NCI-H345 treated with DMSO at 0.1 percent for 48 hours (cell line): ENCODE data around the gene AP2A1.
A peak's percentile ranks its signal among the peaks of the same experiment; 100 is the strongest.

ENCODE experiments used
- DNase-seq: peaks from one replicate; lab custom pipeline; 2025; ENCODE audit not compliant: unreplicated experiment; lab: John Stamatoyannopoulos, UW

The AP2A1 gene

DNA sequence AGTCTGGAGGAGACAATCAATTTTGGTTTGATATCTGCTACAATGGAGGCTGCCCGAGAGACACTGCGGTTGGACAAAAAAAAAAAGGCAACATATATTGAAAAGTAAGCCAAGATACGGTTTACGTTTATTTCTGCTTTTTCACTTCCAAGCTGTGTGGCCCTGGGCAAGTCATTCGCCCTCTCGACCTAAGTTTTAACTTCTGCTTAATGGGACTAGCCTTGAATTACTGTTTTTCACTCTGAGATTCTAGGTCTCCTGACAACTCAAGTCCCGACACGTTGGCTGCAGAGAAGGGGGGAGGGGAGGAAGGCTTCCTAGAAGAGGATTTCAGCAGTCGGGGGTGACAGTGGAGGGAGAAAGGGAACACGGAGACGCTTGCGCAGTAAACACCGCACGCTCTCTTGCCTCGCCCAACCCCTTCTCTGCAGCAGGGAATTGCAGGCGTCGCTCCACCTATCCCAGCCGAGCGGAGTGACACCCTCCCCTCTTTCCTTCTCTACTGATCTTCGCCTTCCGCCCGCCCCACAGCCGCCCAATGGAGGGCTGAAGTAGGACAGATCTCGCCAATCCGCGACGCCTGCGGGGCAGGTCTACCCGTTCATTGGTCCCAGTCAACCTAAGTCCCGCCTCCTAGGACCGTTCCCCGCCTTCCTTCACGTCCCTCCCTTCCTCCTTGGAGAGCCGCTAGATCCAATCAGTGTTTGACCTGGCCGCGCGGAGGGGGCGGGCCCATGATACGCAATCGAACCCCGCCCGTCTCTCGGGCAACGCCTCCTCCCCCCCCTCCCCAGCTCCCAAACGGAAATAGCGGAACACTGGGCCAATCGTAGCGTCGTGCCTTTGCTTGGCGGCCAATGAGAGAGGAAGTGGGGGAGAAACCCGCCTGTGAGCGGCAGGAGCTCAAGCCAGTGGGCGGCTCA is 533 bp upstream of the AP2A1 start:
- DNase-seq: peak; percentile 98

DNA sequence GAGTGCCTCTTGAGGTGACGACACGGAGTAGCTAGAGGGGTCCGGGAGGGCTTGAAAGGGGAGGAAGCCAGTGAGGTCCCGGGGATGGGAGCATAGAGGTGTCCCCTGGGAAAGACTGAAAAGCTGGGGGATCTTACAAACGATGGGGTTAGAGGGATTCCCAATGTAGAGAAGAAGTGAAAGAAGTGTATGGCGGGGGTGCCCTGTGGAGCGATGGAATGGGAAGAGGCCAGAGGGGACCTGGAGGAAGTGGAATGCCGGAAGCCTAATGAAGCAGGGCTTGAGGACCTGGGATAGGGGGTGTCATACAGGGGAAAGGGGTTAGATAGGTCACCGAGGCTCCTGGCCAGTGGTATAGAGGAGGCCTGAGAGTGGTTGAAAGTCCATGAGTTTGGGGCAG is 580 bp downstream of the AP2A1 start:
- DNase-seq: no peak

DNA sequence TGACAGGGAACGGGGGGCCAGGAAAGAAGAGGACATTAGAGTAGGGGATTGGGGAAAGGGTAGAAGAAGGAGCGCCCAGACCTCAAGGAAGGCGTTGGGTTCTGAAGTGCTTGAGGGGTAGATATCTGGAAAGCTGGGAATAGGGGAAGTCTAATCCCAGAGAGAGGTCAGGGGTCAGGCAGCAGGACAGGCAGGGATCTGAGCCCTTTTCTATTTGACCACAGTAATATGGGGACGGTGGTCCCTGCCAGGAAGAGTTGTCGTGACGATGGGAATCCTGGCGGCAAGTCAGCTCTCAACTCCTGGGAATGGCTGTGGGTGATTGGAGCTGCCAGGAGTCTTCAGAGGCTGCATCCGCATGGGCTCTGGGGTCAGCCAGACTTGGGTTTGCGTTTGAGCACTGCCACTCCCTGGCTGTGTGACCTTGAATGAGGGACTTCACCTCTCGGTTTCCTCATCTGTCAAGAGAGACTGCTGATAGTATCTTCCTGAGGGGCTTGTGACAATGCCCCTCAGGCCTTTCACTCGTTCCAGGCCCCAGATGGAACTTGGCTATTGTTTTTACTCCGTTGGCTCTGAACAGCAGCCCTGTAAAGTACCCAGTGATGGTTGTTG is 1.3 kb downstream of the AP2A1 start:
- no peak for DNase-seq

- DNase-seq: no peak
Observed at GRCh38 chr19:49770529-49770928, 3.7 kb downstream of the AP2A1 start.

DNA sequence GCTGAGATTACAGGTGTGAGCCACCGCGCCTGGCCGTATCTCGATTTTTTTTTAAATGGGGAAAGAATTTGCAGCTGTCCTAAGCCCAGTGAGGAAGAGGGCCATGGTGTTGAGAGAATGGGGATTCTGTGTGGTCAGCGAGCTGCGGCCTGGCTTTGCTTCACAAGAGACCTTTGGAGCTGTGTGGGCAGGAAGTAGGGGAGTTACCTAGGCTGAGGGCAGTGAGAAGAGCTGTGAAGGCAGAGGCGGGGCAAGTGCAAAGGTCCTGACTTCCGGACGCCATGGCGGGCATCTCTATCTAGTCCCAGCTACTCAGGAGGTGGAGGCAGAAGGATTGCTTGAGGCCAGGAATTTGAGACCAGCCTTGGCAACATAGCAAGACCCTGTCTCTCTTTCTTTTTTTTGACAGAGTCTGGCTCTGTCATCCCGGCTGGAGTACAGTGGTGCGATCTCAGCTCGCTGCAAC is 4.9 kb downstream of the AP2A1 start:
- no peak for DNase-seq

DNA sequence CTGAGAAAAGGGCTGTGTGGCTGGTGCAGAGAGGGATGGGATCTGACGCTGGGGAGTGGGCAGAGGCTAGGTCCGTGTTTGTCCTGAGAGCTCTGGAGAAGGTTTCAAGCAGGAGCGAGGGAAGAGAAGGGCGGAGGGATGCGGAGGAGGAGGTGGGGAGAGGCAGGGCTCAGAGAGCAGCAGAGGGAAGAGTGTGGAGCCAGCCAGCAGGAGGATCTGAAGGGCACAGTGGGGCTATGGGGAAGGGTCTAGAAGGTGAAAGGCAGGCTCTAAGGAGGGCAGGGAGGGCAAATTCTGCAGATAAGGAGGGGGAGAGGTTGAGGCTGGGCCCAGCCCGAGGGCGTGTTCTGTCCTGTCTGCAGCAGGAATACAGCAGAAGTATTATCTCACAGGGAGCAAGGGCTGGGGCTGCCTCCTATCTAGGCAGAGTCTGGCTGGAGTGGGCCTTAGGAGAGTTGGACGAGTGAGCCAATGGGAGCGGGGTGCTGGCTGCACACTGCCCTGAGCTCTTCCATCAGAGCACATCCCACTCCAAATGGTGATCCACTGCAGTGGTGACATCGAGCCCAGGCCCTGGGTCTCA is 6.1 kb downstream of the AP2A1 start:
- DNase-seq: no peak

DNA sequence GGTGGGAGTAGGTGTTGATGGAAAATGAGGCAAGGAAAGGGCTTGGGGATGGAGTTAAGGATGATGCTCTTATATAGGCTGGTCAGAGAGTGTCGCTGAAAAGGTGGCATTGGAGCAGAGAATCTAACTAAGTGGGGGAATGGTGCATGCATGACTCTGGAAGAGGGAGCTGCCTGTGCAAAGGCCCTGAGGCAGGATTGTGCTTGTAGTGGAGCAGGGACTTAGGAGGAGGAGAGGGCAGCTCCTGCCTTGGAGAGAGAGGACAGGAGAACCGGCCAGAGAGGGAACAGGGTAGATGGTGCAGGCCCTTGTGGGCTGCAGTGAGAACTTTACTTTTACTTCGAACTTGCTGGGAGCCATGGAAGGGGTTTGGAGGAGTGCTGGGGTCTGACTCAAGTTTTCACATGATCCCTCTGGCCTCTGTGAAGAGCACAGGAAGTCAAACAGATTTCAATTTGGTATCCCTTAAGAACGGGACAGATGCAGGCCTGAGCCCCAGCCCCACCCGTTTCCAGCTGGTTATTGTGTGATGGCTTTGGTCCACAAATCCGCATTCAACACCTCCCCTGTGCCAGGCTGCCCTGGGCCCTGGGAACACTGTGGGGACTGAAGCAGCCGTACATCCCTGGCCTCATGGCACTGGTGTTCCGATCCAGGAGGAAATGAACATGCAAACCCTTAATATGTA is 7.0 kb downstream of the AP2A1 start:
- DNase-seq: no peak

- DNase-seq: no peak
Observed at GRCh38 chr19:49774969-49775368, 8.2 kb downstream of the AP2A1 start.

GRCh38 chr19:49775742-49776370 is 9.1 kb downstream of the AP2A1 start:
- no peak for DNase-seq

GRCh38 chr19:49776371-49776764 is 9.6 kb downstream of the AP2A1 start:
- no peak for DNase-seq

- no peak for DNase-seq
Observed at GRCh38 chr19:49779731-49780555, 13.1 kb downstream of the AP2A1 start.

DNA sequence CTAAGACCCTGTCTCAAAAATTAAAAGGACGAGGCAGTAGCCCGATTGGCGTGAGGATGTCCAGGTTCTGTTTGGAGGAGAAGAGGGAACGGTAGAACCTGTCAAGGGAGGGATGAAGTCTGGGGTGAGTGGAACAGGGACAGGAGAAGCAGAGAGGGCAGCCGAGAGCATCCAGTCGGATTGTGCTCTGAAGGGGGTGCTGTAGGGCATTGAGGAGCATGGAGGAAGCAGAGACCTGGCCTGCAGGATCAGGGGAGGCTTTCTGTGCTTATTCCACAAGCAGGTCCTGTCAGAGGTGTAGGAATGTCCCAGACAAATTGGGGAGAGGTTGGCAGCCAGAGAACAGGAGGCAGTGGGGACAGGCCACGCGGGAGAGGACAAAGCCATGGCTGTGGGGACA is 14.1 kb downstream of the AP2A1 start:
- no peak for DNase-seq

GRCh38 chr19:49781394-49781793 is 14.6 kb downstream of the AP2A1 start:
- no peak for DNase-seq

GRCh38 chr19:49782515-49782914 is 15.7 kb downstream of the AP2A1 start:
- no peak for DNase-seq

DNA sequence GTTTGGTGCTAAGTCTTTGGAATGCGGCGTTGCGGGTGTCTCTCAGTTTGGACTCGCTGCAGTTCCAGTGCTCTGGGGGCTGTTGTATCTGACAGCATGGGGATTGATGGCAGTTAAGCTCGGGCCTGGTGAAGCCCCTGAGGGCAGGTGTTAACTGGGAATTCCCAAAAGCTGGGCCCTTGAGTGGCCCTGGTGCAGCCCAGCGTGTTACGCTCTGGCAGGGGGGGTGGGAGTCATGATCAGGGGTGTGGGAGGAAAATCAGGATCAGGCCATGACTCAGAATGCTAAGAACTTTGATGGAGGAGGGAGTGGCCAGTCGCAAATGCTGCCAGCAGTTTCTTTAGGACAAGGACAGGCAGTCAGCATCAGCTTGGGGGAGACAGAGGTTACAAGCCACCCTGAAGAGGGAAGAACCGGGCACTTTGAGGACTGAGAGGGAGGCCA is 19.6 kb downstream of the AP2A1 start:
- DNase-seq: no peak

DNA sequence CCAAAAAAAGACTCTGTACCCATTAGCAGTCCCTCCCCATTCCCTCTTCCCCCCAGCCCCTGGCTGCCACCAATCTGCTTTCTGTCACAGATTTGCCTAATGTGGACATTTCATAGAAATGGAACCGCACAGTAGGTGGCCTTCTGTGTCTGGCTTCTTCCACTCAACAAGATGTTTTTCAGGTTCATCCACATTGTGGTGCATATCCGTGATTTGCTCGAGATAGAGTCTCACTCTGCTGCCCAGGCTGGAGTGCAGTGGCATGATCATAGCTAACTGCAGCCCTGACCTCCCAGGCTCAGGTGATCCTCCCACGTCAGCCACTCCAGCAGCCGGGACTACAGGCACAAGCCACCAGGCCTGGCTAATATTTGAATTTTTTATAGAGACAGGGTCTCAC is 20.9 kb downstream of the AP2A1 start:
- DNase-seq: no peak

- DNase-seq: no peak
Observed at GRCh38 chr19:49788857-49789256, 22.1 kb downstream of the AP2A1 start.

- no peak for DNase-seq
Observed at GRCh38 chr19:49790866-49791265, 24.1 kb downstream of the AP2A1 start.

DNA sequence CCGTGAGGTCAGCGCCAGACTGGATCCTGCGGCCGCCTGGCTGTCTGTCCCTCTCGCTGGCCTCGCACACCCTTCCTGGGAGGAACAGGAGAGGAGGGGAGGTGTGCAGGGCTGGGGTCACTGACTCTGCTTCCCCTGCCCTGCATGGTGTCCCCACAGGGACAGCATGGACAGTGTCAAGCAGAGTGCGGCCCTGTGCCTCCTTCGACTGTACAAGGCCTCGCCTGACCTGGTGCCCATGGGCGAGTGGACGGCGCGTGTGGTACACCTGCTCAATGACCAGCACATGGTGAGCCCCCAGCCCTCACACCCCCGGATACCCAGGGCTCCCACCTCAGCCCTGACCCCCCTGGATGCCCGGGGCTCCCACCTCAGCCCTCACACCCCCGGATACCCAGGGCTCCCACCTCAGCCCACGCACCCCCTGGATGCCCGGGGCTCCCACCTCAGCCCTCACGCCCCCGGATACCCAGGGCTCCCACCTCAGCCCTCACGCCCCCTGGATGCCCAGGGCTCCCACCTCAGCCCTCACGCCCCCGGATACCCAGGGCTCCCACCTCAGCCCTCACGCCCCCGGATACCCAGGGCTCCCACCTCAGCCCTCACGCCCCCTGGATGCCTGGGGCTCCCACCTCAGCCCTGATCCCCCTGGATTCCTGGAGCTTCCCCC is 25.1 kb downstream of the AP2A1 start:
- DNase-seq: no peak
